ENCODE measurements around the gene NSD2.
"Not testable (repeated sequence)": the region's sequence is repeated elsewhere in the genome, so short reads cannot be mapped to it uniquely, and the experiment has no call there.

NSD2 gene

DNA sequence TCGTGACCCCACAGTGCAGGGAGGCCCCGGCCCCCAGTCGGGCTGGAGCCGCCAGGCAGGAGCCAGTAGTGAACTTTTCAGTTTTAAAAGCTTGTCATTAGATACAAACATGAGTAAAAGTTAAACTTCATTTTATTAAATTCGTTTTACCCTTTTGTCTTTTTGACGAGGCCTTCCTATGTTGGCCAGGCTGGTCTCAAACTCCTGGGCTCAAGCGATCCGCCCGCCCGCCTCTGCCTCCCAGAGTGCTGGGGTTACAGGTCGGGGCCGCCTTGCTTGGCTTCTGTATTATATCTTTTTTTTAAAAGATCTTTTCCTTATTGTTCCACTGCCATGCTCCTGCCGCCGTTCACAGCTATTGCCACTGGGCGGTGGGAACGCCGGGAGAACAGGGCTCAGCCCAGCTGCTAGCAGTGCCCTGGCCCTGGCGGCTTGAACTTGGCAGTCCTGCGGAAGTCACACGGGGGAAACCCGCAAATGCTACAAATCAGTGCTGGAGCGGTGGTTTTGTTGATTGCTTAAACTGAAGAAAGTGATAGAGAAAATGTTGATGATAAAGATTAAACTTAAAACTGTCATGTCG is 138.5 kb downstream of the NSD2 start:
- Mint-ChIP-seq H3K4me1 (peaks cover 26% of the 10 kb centered on the region), H3K27ac (peak overlapping the region; percentile 97), H3K9me3 (no peaks in the 10 kb centered on the region), H3K4me3 (peak overlapping the region; percentile 93), H3K27me3 (peaks cover 5% of the 10 kb centered on the region), H3K36me3 (peaks cover 4% of the 10 kb centered on the region)
- ATAC-seq (ENCODE audit: low read depth) (peak; percentile 37), DNase-seq (ENCODE audit: low spot score in 2 of 2) (peak; percentile 42 to 55)

DNA sequence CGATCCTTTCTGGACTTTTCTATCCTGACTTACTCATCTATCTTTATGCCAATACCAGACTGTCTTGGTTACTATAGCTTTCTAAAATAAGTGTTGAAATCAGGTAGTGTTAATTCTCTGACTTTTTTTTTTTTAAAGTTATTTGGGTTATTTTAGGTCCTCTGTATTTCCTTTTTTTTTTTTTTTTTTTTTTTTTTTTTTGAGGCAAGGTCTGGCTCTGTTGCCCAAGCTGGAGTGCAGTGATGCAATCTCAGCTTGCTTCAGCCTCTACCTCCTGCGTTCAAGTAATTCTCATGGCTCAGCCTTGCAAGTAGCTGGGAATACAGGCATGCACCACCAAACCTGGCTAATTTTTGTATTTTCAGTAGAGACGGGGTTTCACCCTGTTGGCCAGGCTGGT is 140.4 kb downstream of the NSD2 start:
- no peak overlapping the region for H3K27ac Mint-ChIP-seq
- H3K36me3 Mint-ChIP-seq, result no peaks in the 10 kb centered on the region
- ATAC-seq (ENCODE audit: low read depth) (no peak), DNase-seq (ENCODE audit: low spot score in 2 of 2) (no peak)
- H3K9me3 Mint-ChIP-seq, result no peaks in the 10 kb centered on the region
- H3K4me1 Mint-ChIP-seq, result peaks cover 17% of the 10 kb centered on the region
- H3K4me3 Mint-ChIP-seq, result no peak overlapping the region
- peaks cover 5% of the 10 kb centered on the region for H3K27me3 Mint-ChIP-seq

DNA sequence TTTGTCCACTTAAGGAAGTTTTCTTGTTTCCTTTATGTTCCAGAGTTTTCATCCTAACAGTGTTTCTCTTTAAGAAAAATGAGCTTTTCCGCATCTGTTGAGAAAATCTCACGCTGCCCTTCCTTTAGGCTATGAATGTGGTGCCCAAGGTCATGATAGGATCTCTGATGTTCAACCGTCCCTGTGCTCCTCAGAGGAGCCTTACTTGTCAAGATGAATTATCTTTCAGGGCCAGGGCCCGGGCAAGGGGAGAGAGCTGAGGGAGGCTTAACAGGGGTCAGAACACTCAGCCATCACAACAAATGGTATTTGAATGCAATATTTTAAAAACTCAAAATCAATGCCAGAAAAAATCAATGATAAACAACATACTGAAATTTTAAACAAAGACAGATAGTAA is 143.8 kb downstream of the NSD2 start:
- ATAC-seq (ENCODE audit: low read depth) (no peak), DNase-seq (ENCODE audit: low spot score in 2 of 2) (no peak)
- Mint-ChIP-seq H3K9me3 (no peaks in the 10 kb centered on the region), H3K4me3 (no peak overlapping the region), H3K27me3 (peaks cover 14% of the 10 kb centered on the region), H3K4me1 (peaks cover 4% of the 10 kb centered on the region), H3K27ac (no peak overlapping the region), H3K36me3 (no peaks in the 10 kb centered on the region)

DNA sequence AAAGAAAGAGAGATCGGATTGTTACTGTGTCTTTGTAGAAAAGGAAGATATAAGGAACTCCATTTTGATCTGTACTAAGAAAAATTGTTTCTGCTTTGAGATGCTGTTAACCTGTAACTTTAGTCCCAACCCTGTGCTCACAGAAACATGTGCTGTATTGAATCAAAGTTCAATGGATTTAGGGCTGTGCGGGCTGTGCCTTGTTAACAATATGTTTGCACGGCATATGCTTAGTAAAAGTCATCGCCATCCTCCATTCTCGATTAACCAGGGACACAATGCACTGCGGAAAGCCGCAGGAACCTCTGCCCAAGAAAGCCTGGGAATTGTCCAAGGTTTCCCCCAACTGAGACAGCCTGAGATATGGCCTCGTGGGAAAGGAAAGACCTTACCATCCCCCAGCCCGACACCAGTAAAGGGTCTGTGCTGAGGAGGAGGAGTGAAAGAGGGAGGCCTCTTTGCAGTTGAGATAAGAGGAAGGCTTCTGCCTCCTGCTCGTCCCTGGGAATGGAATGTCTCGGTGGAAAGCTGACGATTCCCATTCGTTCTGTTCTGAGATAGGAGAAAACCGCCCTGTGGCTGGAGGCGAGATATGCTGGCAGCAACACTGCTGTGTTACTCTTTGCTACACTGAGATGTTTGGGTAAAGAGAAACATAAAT is 150.3 kb downstream of the NSD2 start:
- not testable (repeated sequence) for H3K9me3 Mint-ChIP-seq; H3K36me3 Mint-ChIP-seq; DNase-seq (ENCODE audit: low spot score in 2 of 2); ATAC-seq (ENCODE audit: low read depth); H3K4me1 Mint-ChIP-seq; H3K27ac Mint-ChIP-seq; H3K4me3 Mint-ChIP-seq
- peaks cover 39% of the 10 kb centered on the region for H3K27me3 Mint-ChIP-seq

DNA sequence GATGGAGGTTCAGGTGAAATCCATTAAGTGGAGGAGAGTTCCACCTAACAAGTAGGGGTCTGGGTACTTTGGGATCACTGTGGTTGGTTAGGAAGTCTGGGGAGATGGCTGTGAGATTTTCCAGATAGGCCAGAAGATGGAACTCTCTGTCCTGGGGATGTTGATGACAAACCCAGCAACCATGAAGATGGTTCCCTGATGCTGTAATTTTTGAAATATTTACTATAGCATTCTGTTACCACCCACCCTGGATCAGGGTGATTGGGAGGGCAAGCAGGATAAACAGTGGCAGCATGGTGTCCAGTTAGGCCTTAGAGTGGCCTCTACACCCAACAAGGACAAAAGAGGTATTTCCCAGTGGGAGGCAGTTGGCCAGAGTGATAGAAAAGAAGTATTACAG is 153.5 kb downstream of the NSD2 start:
- Mint-ChIP-seq H3K27ac (no peak overlapping the region), H3K27me3 (peaks cover 30% of the 10 kb centered on the region), H3K4me3 (no peak overlapping the region), H3K9me3 (peaks cover 4% of the 10 kb centered on the region), H3K4me1 (no peaks in the 10 kb centered on the region), H3K36me3 (peaks cover 4% of the 10 kb centered on the region)
- ATAC-seq (ENCODE audit: low read depth), result no peak
- no peak for DNase-seq (ENCODE audit: low spot score in 2 of 2)

DNA sequence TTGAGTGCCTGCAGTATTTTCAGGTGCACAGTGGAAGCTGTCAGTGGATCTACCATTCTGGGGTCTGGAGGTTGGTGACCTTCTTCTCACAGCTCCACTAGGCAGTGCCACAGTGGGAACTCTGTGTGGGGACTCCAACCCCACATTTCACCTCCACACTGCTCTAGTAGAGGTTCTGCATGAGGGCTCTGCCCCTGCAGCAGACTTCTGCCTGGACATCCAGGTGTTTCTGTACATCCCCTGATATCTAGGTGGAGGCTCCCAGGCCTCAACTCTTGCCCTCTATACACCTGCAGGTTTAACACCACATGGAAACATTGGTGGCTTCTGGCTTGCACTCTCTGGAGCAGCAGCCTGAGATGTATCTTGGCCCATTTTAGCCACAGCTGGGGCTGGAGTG is 154.6 kb downstream of the NSD2 start:
- DNase-seq (ENCODE audit: low spot score in 2 of 2) (no peak), ATAC-seq (ENCODE audit: low read depth) (no peak)
- H3K4me1 Mint-ChIP-seq, result no peaks in the 10 kb centered on the region
- H3K36me3 Mint-ChIP-seq, result peaks cover 4% of the 10 kb centered on the region
- H3K4me3 Mint-ChIP-seq, result no peak overlapping the region
- H3K27me3 Mint-ChIP-seq, result peaks cover 24% of the 10 kb centered on the region
- H3K27ac Mint-ChIP-seq, result no peak overlapping the region
- peaks cover 4% of the 10 kb centered on the region for H3K9me3 Mint-ChIP-seq

DNA sequence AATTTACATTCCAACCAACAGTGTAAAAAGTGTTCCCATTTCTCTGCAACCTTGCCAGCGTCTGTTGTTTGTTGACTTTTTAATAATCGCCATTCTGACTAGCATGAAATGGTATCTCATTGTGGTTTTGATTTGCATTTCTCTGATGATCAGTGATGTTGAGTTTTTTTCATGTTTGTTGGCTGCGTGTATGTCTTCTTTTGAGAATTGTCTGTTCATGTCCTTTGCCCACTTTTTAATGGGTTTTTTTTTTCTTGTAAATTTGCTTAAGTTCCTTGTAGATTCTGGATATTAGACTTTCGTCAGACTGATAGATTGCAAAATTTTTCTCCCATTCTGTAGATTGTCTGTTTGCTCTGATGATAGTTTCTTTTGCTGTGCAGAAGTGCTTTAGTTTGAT is 155.9 kb downstream of the NSD2 start:
- peaks cover 22% of the 10 kb centered on the region for H3K27me3 Mint-ChIP-seq
- H3K4me1 Mint-ChIP-seq; DNase-seq (ENCODE audit: low spot score in 2 of 2); ATAC-seq (ENCODE audit: low read depth); H3K9me3 Mint-ChIP-seq; H3K36me3 Mint-ChIP-seq; H3K4me3 Mint-ChIP-seq; H3K27ac Mint-ChIP-seq: not testable (repeated sequence)

DNA sequence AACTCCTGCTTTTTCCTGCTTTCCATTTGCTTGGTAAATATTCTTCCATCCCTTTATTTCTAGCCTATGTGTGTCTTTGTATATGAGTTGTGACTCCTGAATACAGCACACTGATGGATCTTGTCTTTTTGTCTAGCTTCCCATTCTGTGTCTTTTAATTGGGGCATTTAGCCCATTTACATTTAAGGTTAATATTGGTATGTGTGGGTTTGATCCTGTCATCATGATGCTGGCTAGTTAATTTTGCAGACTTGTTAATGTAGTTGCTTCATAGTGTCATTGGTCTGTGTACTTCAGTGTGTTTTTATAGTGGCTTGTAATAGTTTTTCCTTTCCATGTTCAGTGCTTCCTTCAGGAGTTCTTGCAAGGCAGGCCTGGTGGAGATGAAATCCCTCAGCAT is 160.0 kb downstream of the NSD2 start:
- H3K9me3 Mint-ChIP-seq; H3K36me3 Mint-ChIP-seq; H3K4me3 Mint-ChIP-seq; H3K27ac Mint-ChIP-seq; ATAC-seq (ENCODE audit: low read depth); DNase-seq (ENCODE audit: low spot score in 2 of 2); H3K4me1 Mint-ChIP-seq: not testable (repeated sequence)
- peaks cover 17% of the 10 kb centered on the region for H3K27me3 Mint-ChIP-seq

Data from memory B cell (primary cell).